GM10266 (cell line): ENCODE data around the gene RAB7A.

Experiments
- DNase-seq: peaks from one replicate; pipeline ENCODE4 v3.0.0; 2012; ENCODE audit errors: extremely low spot score
- TF ChIP-seq, protein P1 (sequence below): IDR thresholded peaks from 2 replicates; pipeline ENCODE4 v1.5.1; 2012; ENCODE audit warnings: mild to moderate bottlenecking, low read depth; ENCODE audit not compliant: control insufficient read depth, insufficient read depth; ENCODE audit errors: missing control alignments

RAB7A gene

GRCh38 chr3:128784232-128784631 is 58.2 kb downstream of the RAB7A start:
- TF ChIP-seq, protein P1, sequence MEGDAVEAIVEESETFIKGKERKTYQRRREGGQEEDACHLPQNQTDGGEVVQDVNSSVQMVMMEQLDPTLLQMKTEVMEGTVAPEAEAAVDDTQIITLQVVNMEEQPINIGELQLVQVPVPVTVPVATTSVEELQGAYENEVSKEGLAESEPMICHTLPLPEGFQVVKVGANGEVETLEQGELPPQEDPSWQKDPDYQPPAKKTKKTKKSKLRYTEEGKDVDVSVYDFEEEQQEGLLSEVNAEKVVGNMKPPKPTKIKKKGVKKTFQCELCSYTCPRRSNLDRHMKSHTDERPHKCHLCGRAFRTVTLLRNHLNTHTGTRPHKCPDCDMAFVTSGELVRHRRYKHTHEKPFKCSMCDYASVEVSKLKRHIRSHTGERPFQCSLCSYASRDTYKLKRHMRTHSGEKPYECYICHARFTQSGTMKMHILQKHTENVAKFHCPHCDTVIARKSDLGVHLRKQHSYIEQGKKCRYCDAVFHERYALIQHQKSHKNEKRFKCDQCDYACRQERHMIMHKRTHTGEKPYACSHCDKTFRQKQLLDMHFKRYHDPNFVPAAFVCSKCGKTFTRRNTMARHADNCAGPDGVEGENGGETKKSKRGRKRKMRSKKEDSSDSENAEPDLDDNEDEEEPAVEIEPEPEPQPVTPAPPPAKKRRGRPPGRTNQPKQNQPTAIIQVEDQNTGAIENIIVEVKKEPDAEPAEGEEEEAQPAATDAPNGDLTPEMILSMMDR: peak; percentile 67
- no peak for DNase-seq

GRCh38 chr3:128784843-128785242 is 58.9 kb downstream of the RAB7A start:
- DNase-seq: no peak
- TF ChIP-seq, protein P1: no peak

- no peak for DNase-seq
- TF ChIP-seq, protein P1: no peak
Observed at GRCh38 chr3:128786434-128787020, 60.5 kb downstream of the RAB7A start.

DNA sequence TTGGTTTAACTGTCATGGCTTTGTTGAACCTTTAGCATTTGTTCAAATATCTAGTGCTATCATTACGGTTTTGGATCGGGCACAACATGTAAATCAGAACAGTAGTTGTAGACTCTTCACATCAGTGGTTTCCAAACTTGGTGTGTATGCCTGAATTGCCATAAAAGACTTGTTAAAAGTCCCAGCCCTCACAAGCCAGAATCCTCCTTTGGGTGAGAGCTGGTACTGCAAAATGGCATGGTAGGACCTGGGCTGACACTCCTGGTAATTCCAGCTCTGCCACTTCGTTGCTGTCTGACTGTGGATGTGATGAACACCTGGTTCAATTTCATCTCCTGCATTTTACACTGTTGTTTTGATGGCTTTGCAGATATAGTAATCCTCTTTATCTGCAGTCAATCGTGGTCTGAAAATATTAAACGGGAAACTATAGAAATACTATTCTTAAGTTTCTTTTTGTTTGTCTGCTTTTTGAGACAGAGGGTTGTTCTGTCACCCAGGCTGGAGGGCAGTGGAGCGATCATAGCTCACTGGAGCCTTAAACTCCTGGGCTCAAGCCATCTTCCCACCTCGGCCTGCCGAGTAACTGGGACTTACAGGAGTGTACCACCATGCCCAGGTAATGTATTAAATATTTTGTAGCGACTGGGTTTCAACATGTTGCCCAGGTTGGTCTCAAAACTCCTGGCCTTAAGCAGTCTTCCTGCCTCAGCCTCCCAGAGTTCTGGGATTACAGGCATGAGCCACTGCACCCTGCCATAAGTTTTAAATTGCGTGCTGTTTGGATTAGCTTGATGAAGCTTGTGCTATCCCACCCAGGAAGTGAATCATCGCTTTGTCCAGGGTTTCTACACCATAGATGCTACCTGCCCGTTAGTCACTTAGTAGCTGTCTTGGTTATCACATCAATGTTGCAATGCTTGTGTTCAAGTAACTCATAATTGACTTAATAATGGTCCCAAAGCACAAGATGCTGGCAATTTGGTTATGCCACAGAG is 61.6 kb downstream of the RAB7A start:
- TF ChIP-seq, protein P1: peak; percentile 21
- no peak for DNase-seq

GRCh38 chr3:128788268-128788869 is 62.4 kb downstream of the RAB7A start:
- TF ChIP-seq, protein P1: no peak
- no peak for DNase-seq

- TF ChIP-seq, protein P1: no peak
- DNase-seq: no peak
Observed at GRCh38 chr3:128794067-128794768, 68.2 kb downstream of the RAB7A start.
